GM12878 (cell line): ENCODE results near the gene SPATA31C1. TPM values are rescaled to one million over a fixed set of nuclear protein-coding genes. Genes with fewer than 3 reads are reported as not detected.
"Not testable (repeated sequence)": the region's sequence is repeated elsewhere in the genome, so short reads cannot be mapped to it uniquely, and the experiment has no call there.

Experiments
- ATAC-seq: fragments of 200-7000 bp; cut with Tn5 transposase; 3 replicates; pipeline ENCODE4 v1.9.1; 2020; ENCODE audit warnings: mild to moderate bottlenecking, moderate library complexity
- BruUV-seq: library from RNA; stranded (reverse); fragments of 400-500 nt; replicated peaks from 2 replicates; lab custom pipeline; 2021; lab: Mats Ljungman, UMichigan
- CTCF ChIA-PET: fragments of 300-600 bp; sonication (Branson Sonifier 250); formaldehyde crosslinking; extraction: SDS; loops from one replicate; lab custom pipeline; 2021; ENCODE audit warnings: inconsistent platforms; lab: Yijun Ruan, JAX
- POLR2A ChIA-PET: fragments of 350-600 bp; formaldehyde crosslinking; extraction: SDS; loops from one replicate; lab custom pipeline; 2021; ENCODE audit warnings: inconsistent platforms; lab: Charles Lee
- RAD21 ChIA-PET: fragments of 300-600 bp; sonication (Branson Sonifier 250); formaldehyde crosslinking; loops from one replicate; lab custom pipeline; 2023; ENCODE audit warnings: antibody characterized with exemption; ENCODE audit not compliant: unreplicated experiment; lab: Charles Lee
- SMC1A ChIA-PET: fragments of 300-600 bp; sonication (Branson Sonifier 250); formaldehyde crosslinking; loops from one replicate; lab custom pipeline; 2023; ENCODE audit not compliant: unreplicated experiment, uncharacterized antibody; lab: Charles Lee
- DNase-seq: peaks from one replicate; pipeline ENCODE4 v3.0.0-alpha.2; 2011; ENCODE audit warnings: low read depth, low spot score
- FAIRE-seq: peaks from 3 replicates; lab custom pipeline; 2011; peaks lifted over from hg19 to GRCh38; lab: Jason Lieb, UNC
- H2AFZ ChIP-seq: 2 replicates; pipeline ENCODE4 v1.6.0; 2011; ENCODE audit warnings: low read depth, low read length, control low read depth; ENCODE audit not compliant: control insufficient read depth
- H3K27ac ChIP-seq: 2 replicates; pipeline ENCODE4 v1.5.1; 2011; ENCODE audit warnings: control low read depth; ENCODE audit not compliant: control insufficient read depth, insufficient read depth
- H3K27me3 ChIP-seq, 2 experiments: replicated peaks in 1 of 2; 2 replicates each; pipeline versions ENCODE4 v1.6.0 to v1.6.1; 2011; ENCODE audit warnings: low read length in 1 of 2; ENCODE audit not compliant: control insufficient read depth in 2 of 2, insufficient read depth in 2 of 2
- H3K36me3 ChIP-seq, 2 experiments: 2 replicates each; pipeline ENCODE4 v1.5.1; 2011; ENCODE audit warnings: low read length in 1 of 2; ENCODE audit not compliant: control insufficient read depth in 2 of 2, insufficient read depth in 2 of 2
- H3K4me1 ChIP-seq: 2 replicates; pipeline ENCODE4 v1.6.1; 2011; ENCODE audit warnings: mild to moderate bottlenecking, low read length, moderate library complexity, mixed read lengths; ENCODE audit not compliant: control insufficient read depth, insufficient read depth
- H3K4me2 ChIP-seq: 2 replicates; pipeline ENCODE4 v1.6.0; 2011; ENCODE audit warnings: control low read depth; ENCODE audit not compliant: control insufficient read depth, insufficient read depth
- H3K4me3 ChIP-seq: fragments of 200-600 bp; sonication (generic); 2 replicates; pipeline ENCODE4 v1.5.1; 2016
- H3K79me2 ChIP-seq: 2 replicates; pipeline ENCODE4 v1.6.0; 2011; ENCODE audit warnings: low read length; ENCODE audit not compliant: control insufficient read depth, insufficient read depth
- H3K9ac ChIP-seq: 2 replicates; pipeline ENCODE4 v1.8.0; 2011; ENCODE audit warnings: low read length, control low read depth, mixed read lengths; ENCODE audit not compliant: control insufficient read depth, insufficient read depth
- H3K9me3 ChIP-seq: replicated peaks from 3 replicates; pipeline ENCODE4 v1.5.1; 2011; ENCODE audit warnings: mild to moderate bottlenecking, low read length; ENCODE audit not compliant: control insufficient read depth, insufficient read depth
- H4K20me1 ChIP-seq: 2 replicates; pipeline ENCODE4 v1.6.0; 2011; ENCODE audit not compliant: control insufficient read depth, insufficient read depth
- IKZF1 ChIP-seq: fragments of 450-650 bp; conservative IDR thresholded peaks from 2 replicates; pipeline ENCODE4 v1.6.1; 2017; ENCODE audit warnings: antibody characterized with exemption, mild to moderate bottlenecking
- IKZF2 ChIP-seq, 2 experiments: fragments of 450-650 bp; IDR thresholded peaks; 2 replicates each; pipeline ENCODE4 v1.6.1; 2017; ENCODE audit warnings: mild to moderate bottlenecking in 2 of 2, moderate library complexity in 2 of 2
- KDM1A ChIP-seq: fragments of 200-600 bp; sonication (generic); IDR thresholded peaks from 2 replicates; pipeline ENCODE4 v1.6.1; 2016; ENCODE audit warnings: borderline replicate concordance
- MEF2B ChIP-seq: fragments of 450-650 bp; IDR thresholded peaks from 2 replicates; pipeline ENCODE4 v1.6.1; 2018; ENCODE audit warnings: mild to moderate bottlenecking, moderate library complexity; ENCODE audit not compliant: partially characterized antibody, poor library complexity, severe bottlenecking
- MTA3 ChIP-seq: IDR thresholded peaks from 2 replicates; pipeline ENCODE4 v1.6.1; 2012; ENCODE audit warnings: low read length, inconsistent platforms, borderline replicate concordance
- MXI1 ChIP-seq: fragments of 150-350 bp; IDR thresholded peaks from 2 replicates; pipeline ENCODE4 v1.6.1; 2011; ENCODE audit warnings: low read depth, mild to moderate bottlenecking, inconsistent platforms, low read length, improper control_type of control experiment
- NFIC ChIP-seq: IDR thresholded peaks from 2 replicates; pipeline ENCODE4 v1.6.1; 2012; ENCODE audit warnings: low read depth, mild to moderate bottlenecking, inconsistent platforms, low read length, moderate library complexity
- NFXL1 ChIP-seq: fragments of 450-650 bp; IDR thresholded peaks from 2 replicates; pipeline ENCODE4 v1.6.1; 2017; ENCODE audit warnings: antibody characterized with exemption, mild to moderate bottlenecking, borderline replicate concordance
- PBX3 ChIP-seq: IDR thresholded peaks from 2 replicates; pipeline ENCODE4 v1.6.1; 2011; ENCODE audit warnings: mild to moderate bottlenecking, low read depth, low read length, moderate library complexity; ENCODE audit not compliant: insufficient replicate concordance
- PML ChIP-seq: IDR thresholded peaks from 2 replicates; pipeline ENCODE4 v1.6.1; 2012; ENCODE audit warnings: low read length, inconsistent platforms
- POLR2AphosphoS5 ChIP-seq: IDR thresholded peaks from 2 replicates; pipeline ENCODE4 v1.6.1; 2011; ENCODE audit warnings: mild to moderate bottlenecking, low read length, inconsistent platforms
- RB1 ChIP-seq: fragments of 450-650 bp; formaldehyde crosslinking; IDR thresholded peaks from 2 replicates; pipeline ENCODE4 v1.6.1; 2017; ENCODE audit warnings: mild to moderate bottlenecking, borderline replicate concordance
- SMC3 ChIP-seq: IDR thresholded peaks from 2 replicates; pipeline ENCODE4 v1.6.1; 2011; ENCODE audit warnings: low read length, improper control_type of control experiment, borderline replicate concordance
- SPI1 ChIP-seq: IDR thresholded peaks from 2 replicates; pipeline ENCODE4 v1.6.1; 2011; ENCODE audit warnings: low read depth, mild to moderate bottlenecking, low read length, moderate library complexity, borderline replicate concordance; ENCODE audit not compliant: insufficient read depth
- TCF7 ChIP-seq: IDR thresholded peaks from 2 replicates; pipeline ENCODE4 v1.6.1; 2014; ENCODE audit warnings: antibody characterized with exemption, borderline replicate concordance
- ZSCAN29 ChIP-seq: fragments of 450-650 bp; IDR thresholded peaks from 2 replicates; pipeline ENCODE4 v1.6.1; 2017; ENCODE audit warnings: mild to moderate bottlenecking, moderate library complexity
- WGBS: methylation state at CpG from one replicate; pipeline ENCODE4 v1.1.6; 2016; ENCODE audit warnings: low lambda C conversion rate; ENCODE audit not compliant: insufficient replicate concordance, insufficient coverage; ENCODE audit errors: missing lambda C conversion rate; 5-methylcytosine and 5-hydroxymethylcytosine counted together
- in situ Hi-C: fragments of 300-500 bp; cut with MboI; formaldehyde crosslinking; loops from 9 replicates; pipeline ENCODE4 v1.14.3; 2018; ENCODE audit warnings: mixed read lengths
- intact Hi-C: fragments of 100-400 bp; cut with micrococcal nuclease; formaldehyde crosslinking; loops from one replicate; pipeline ENCODE4 v1.14.2; 2022; ENCODE audit not compliant: unreplicated experiment
- polyA plus RNA-seq, 11 experiments: library from polyadenylated mRNA; depleted of rRNA in 4 of 11; unstranded in 6 of 11; stranded (reverse) in 5 of 11; fragments of >200 nt; fragmentation: Nextera tagmentation in 4 of 11; fragmentation: Illumina TruSeq in 1 of 11; extraction: Ambion mirVana in 4 of 11; extraction: Trizol in 1 of 11; gene quantifications; 1 replicate in 1 of 11; 2 replicates in 10 of 11; pipeline versions ENCODE4 v1.2.1 to v1.2.3, GENCODE V29; 2011 to 2016; ENCODE audit warnings: inconsistent platforms in 2 of 11, missing spikeins in 2 of 11, low read depth in 1 of 11
- total RNA-seq, 4 experiments: library from RNA; depleted of rRNA in 3 of 4; stranded (reverse); fragments of >200 nt in 3 of 4; fragmentation: Illumina TruSeq in 1 of 4; extraction: Trizol in 1 of 4; gene quantifications; 2 replicates each; pipeline versions ENCODE4 v1.2.1 to v1.2.3, GENCODE V29; 2013 to 2021
- TF ChIP-seq, protein P1 (sequence below): IDR thresholded peaks from 2 replicates; pipeline ENCODE4 v1.6.1; 2012; ENCODE audit warnings: mild to moderate bottlenecking, low read depth, low read length

Gene SPATA31C1
- total and polyA plus RNA-seq, 10 of the 15 experiments (the other 5 are each of a cell fraction or from before 2014, with no cell fraction given), result not detected

- Histone ChIP-seq H3K4me3 (no peak overlapping the region), H3K27ac (no peak overlapping the region), H3K9ac (no peak overlapping the region), H3K9me3 (no peaks in the 10 kb centered on the region), H4K20me1 (no peaks in the 10 kb centered on the region), H3K27me3 (no peaks in the 10 kb centered on the region), H3K4me2 (no peak overlapping the region), H3K4me1 (no peaks in the 10 kb centered on the region), H2AFZ (no peak overlapping the region), H3K79me2 (no peaks in the 10 kb centered on the region), H3K36me3 (no peaks in the 10 kb centered on the region)
- CTCF ChIA-PET, result no interaction called here
- POLR2A ChIA-PET, result no interaction called here
- ATAC-seq, result no peak
- in situ Hi-C loops, result no loop called here
- RAD21 ChIA-PET, result no interaction called here
- BruUV-seq, result no TSS peak
- intact Hi-C loops, result no loop called here
- FAIRE-seq, result no peak
- WGBS, result 13% methylated on average over 3 of the region's 3 CpGs
- DNase-seq, result no peak
- TF ChIP-seq PML (no peak), IKZF1 (no peak), TCF7 (no peak), PBX3 (no peak), SMC3 (no peak), MEF2B (no peak), SPI1 (no peak), IKZF2 (IDR thresholded peaks at IDR 0.05) (no peak), POLR2AphosphoS5 (no peak), NFIC (no peak), MTA3 (no peak), RB1 (no peak), MXI1 (no peak), KDM1A (no peak), ZSCAN29 (no peak), NFXL1 (no peak)
- TF ChIP-seq, protein P1, sequence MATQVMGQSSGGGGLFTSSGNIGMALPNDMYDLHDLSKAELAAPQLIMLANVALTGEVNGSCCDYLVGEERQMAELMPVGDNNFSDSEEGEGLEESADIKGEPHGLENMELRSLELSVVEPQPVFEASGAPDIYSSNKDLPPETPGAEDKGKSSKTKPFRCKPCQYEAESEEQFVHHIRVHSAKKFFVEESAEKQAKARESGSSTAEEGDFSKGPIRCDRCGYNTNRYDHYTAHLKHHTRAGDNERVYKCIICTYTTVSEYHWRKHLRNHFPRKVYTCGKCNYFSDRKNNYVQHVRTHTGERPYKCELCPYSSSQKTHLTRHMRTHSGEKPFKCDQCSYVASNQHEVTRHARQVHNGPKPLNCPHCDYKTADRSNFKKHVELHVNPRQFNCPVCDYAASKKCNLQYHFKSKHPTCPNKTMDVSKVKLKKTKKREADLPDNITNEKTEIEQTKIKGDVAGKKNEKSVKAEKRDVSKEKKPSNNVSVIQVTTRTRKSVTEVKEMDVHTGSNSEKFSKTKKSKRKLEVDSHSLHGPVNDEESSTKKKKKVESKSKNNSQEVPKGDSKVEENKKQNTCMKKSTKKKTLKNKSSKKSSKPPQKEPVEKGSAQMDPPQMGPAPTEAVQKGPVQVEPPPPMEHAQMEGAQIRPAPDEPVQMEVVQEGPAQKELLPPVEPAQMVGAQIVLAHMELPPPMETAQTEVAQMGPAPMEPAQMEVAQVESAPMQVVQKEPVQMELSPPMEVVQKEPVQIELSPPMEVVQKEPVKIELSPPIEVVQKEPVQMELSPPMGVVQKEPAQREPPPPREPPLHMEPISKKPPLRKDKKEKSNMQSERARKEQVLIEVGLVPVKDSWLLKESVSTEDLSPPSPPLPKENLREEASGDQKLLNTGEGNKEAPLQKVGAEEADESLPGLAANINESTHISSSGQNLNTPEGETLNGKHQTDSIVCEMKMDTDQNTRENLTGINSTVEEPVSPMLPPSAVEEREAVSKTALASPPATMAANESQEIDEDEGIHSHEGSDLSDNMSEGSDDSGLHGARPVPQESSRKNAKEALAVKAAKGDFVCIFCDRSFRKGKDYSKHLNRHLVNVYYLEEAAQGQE, result no peak
- SMC1A ChIA-PET, result interaction anchor here (0.6 kb wide), 1 partner anchor 359 kb away, joined by 3 read pairs; no protein-coding TSS in a partner anchor
Observed at GRCh38 chr9:87910821-87911220, 6.9 kb upstream of the SPATA31C1 start.

- POLR2A ChIA-PET, H3K36me3 ChIP-seq, in situ Hi-C loops, ATAC-seq, H3K4me1 ChIP-seq, H3K27ac ChIP-seq, intact Hi-C loops, H4K20me1 ChIP-seq, RAD21 ChIA-PET, BruUV-seq, H3K4me2 ChIP-seq, DNase-seq, FAIRE-seq, H3K9me3 ChIP-seq, H3K27me3 ChIP-seq, H3K4me3 ChIP-seq, H3K79me2 ChIP-seq, CTCF ChIA-PET, H2AFZ ChIP-seq, SMC1A ChIA-PET, H3K9ac ChIP-seq: not testable (repeated sequence)
- WGBS, result 61% methylated on average over 12 of the region's 13 CpGs
Observed at GRCh38 chr9:87919013-87919412, 1.3 kb downstream of the SPATA31C1 start.
